IPS-NIHi7 (cell line): ENCODE measurements around the gene KCNE1.
"Not testable (repeated sequence)": the region's sequence is repeated elsewhere in the genome, so short reads cannot be mapped to it uniquely, and the experiment has no call there.

ENCODE experiments used
- DNase-seq: peaks from one replicate; pipeline ENCODE4 v3.0.0; 2012; ENCODE audit warnings: mixed read lengths; ENCODE audit errors: extremely low spot score

Gene KCNE1

GRCh38 chr21:34511787-34512455, at the start of gene KCNE1:
Gene KCNE1, minus strand, starts transcription at chr21:34512210. Its CDS starts 62,576 bp downstream, at chr21:34449634.
- DNase-seq: no peak

- DNase-seq: no peak
Measured at GRCh38 chr21:34561806-34562205, 49.8 kb upstream of the KCNE1 start.

- no peak for DNase-seq
Measured at GRCh38 chr21:34560609-34561008, 48.6 kb upstream of the KCNE1 start.

GRCh38 chr21:34560021-34560420, 48.0 kb upstream of the KCNE1 start:
- DNase-seq: no peak

- no peak for DNase-seq
Measured at GRCh38 chr21:34559089-34559631, 47.1 kb upstream of the KCNE1 start.

GRCh38 chr21:34558166-34558565, 46.2 kb upstream of the KCNE1 start:
- no peak for DNase-seq

GRCh38 chr21:34557261-34557660, 45.3 kb upstream of the KCNE1 start:
- DNase-seq: no peak

GRCh38 chr21:34554670-34555069, 42.7 kb upstream of the KCNE1 start:
- DNase-seq: not testable (repeated sequence)

- DNase-seq: no peak
Measured at GRCh38 chr21:34554227-34554626, 42.2 kb upstream of the KCNE1 start.

- peak; percentile 29 for DNase-seq
Measured at GRCh38 chr21:34553151-34553952, 41.3 kb upstream of the KCNE1 start.

- DNase-seq: no peak
Measured at GRCh38 chr21:34552360-34553098, 40.5 kb upstream of the KCNE1 start.

- no peak for DNase-seq
Measured at GRCh38 chr21:34550182-34550799, 38.3 kb upstream of the KCNE1 start.

- no peak for DNase-seq
Measured at GRCh38 chr21:34548781-34549376, 36.9 kb upstream of the KCNE1 start.

GRCh38 chr21:34546542-34546941, 34.5 kb upstream of the KCNE1 start:
- no peak for DNase-seq

- DNase-seq: peak; percentile 48
Measured at GRCh38 chr21:34545079-34545884, 33.3 kb upstream of the KCNE1 start.

GRCh38 chr21:34544032-34544496, 32.1 kb upstream of the KCNE1 start:
- DNase-seq: peak; percentile 74

GRCh38 chr21:34543017-34543416, 31.0 kb upstream of the KCNE1 start:
- no peak for DNase-seq

- DNase-seq: no peak
Measured at GRCh38 chr21:34540206-34540605, 28.2 kb upstream of the KCNE1 start.

GRCh38 chr21:34537838-34538237, 25.8 kb upstream of the KCNE1 start:
- DNase-seq: no peak

GRCh38 chr21:34536820-34537219, 24.8 kb upstream of the KCNE1 start:
- no peak for DNase-seq
